ENCODE data around the gene SDK1. TPM values are rescaled to one million over a fixed set of nuclear protein-coding genes. Genes with fewer than 3 reads are reported as not detected.

The SDK1 gene
- total and polyA plus RNA-seq, 2 of the 8 experiments (the other 6 are each of a cell fraction or from before 2014, with no cell fraction given) = 3.3 to 7.2 TPM

DNA sequence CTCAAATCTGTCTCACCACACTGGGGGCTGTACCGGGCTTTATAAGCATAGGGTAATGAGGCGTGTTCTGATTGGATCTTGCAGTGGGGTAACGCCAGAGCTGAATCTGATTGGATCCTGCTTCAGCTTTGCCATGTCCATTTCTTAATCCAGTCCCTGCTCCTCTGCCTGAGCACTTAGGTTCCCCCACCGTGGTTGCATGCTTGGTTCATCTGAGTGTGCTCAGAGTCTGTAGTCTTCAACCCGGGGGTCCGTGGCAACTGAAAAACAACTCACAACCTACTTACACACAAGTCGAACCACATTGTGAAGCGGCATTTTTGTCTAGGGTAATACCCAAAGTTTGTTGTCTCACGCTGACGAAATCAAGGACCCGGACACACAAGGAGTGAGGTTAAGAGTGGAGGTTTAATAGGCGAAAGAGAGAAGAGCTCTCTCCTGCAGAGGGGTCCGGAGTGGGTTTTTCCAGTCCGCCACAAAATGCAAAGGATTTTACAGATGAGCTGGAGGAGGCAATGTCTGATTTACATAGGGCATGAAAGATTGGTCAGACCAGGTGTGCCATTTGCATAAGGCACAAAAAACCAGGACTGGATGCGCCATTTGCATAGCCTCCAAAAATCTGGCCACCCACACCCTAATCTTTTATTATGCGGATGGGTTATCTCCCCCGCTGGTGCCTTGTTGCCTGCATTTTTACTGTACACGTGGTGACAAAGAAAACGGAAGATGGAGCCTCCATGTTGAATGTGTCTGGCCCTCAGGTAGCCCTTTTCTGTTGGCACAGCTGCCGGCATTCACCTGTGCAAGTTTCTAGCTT is 739.3 kb downstream of the SDK1 start (continued):
- TF ChIP-seq HDAC2 (IDR thresholded peaks at IDR 0.05; ENCODE audit: borderline replicate concordance in 1 of 2, low read depth in 2 of 2, low read length in 2 of 2) (peak in 1 of 2 experiments; percentile 59; a peak in 1 of 4 replicates), SP4 (IDR thresholded peaks at IDR 0.05; ENCODE audit: low read length) (0 out of 2 replicates have a peak, but pooled peaks have one; percentile 49), YY1 (IDR thresholded peaks at IDR 0.05; ENCODE audit: low read depth, low read length) (peak; percentile 82), KDM4A (IDR thresholded peaks at IDR 0.05; ENCODE audit: low read depth, low read length, severe bottlenecking) (peak; percentile 35), TCF12 (IDR thresholded peaks at IDR 0.05; ENCODE audit: low read depth, low read length) (peak; percentile 88), NANOG (IDR thresholded peaks at IDR 0.05; ENCODE audit: insufficient read depth, low read depth, low read length, poor library complexity, severe bottlenecking) (no peak), SIN3A (conservative IDR thresholded peaks at IDR 0.05 in 1 of 2, IDR thresholded peaks at IDR 0.05 in 1 of 2; ENCODE audit: low read depth in 1 of 2, low read length in 2 of 2) (no peak), EZH2 (IDR thresholded peaks at IDR 0.05; ENCODE audit: low read depth, low read length, severe bottlenecking) (no peak), POLR2A (IDR thresholded peaks at IDR 0.05; ENCODE audit: control extremely low read depth in 1 of 2, low read depth in 2 of 2, low read length in 2 of 2) (peak in 1 of 2 experiments; percentile 81; a peak in 2 of 3 replicates), CTBP2 (IDR thresholded peaks at IDR 0.05; ENCODE audit: borderline replicate concordance, insufficient read depth, insufficient read length, low read length) (no peak), TAF7 (optimal IDR thresholded peaks at IDR 0.05; ENCODE audit: borderline replicate concordance, low read depth, low read length) (peak; percentile 45), KDM5A (IDR thresholded peaks at IDR 0.05; ENCODE audit: low read length) (no peak), KDM1A (IDR thresholded peaks at IDR 0.05; ENCODE audit: borderline replicate concordance, low read length) (no peak)
- TF ChIP-seq, protein P1, sequence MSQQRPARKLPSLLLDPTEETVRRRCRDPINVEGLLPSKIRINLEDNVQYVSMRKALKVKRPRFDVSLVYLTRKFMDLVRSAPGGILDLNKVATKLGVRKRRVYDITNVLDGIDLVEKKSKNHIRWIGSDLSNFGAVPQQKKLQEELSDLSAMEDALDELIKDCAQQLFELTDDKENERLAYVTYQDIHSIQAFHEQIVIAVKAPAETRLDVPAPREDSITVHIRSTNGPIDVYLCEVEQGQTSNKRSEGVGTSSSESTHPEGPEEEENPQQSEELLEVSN (IDR thresholded peaks at IDR 0.05) = peak; percentile 6; the same call in 1 of the 2 replicates
